Esophagus squamous epithelium (tissue), 4 donors: ENCODE measurements around the gene TBX3.

Source experiments
- POLR2A ChIP-seq, 4 donors: fragments of 450-650 bp; IDR thresholded peaks; one replicate each; pipeline ENCODE4 v1.6.1; 2017; ENCODE audit warnings: antibody characterized with exemption in 4 of 4, mild to moderate bottlenecking in 4 of 4, moderate library complexity in 3 of 4
- TF ChIP-seq, protein P1 (sequence below), 6 experiments: fragments of 450-650 bp in 4 of 6; fragments of 200-600 bp in 2 of 6; sonication (generic) in 2 of 6; IDR thresholded peaks; one replicate each; pipeline ENCODE4 v1.5.1; 2016 to 2019; ENCODE audit warnings: antibody characterized with exemption in 6 of 6, mild to moderate bottlenecking in 4 of 6, moderate library complexity in 4 of 6

DNA sequence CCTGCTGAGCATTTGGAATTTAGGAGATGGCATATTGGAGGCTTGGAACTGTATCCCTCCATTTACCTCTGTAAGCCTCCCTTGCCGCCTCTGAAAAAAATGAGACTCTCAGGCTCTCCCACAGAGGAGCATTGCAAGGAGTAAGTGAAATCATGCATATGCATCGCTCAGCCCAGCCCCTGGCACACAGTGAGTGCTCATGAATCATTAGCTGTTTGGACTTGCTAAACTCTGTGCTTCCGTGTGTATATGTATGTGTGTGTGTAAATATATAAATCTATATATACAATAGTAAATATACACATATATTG is 17.1 kb upstream of the TBX3 start:
- no peak for TF ChIP-seq POLR2A (IDR thresholded peaks at IDR 0.05)
- TF ChIP-seq, protein P1, sequence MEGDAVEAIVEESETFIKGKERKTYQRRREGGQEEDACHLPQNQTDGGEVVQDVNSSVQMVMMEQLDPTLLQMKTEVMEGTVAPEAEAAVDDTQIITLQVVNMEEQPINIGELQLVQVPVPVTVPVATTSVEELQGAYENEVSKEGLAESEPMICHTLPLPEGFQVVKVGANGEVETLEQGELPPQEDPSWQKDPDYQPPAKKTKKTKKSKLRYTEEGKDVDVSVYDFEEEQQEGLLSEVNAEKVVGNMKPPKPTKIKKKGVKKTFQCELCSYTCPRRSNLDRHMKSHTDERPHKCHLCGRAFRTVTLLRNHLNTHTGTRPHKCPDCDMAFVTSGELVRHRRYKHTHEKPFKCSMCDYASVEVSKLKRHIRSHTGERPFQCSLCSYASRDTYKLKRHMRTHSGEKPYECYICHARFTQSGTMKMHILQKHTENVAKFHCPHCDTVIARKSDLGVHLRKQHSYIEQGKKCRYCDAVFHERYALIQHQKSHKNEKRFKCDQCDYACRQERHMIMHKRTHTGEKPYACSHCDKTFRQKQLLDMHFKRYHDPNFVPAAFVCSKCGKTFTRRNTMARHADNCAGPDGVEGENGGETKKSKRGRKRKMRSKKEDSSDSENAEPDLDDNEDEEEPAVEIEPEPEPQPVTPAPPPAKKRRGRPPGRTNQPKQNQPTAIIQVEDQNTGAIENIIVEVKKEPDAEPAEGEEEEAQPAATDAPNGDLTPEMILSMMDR (IDR thresholded peaks at IDR 0.05): no peak
